Esophagus squamous epithelium (tissue), 5 donors: ENCODE data around the gene HOXC9. TPM values are rescaled to one million over a fixed set of nuclear protein-coding genes. Genes with fewer than 3 reads are reported as not detected.

Source experiments
- DNase-seq: peaks from one replicate; lab custom pipeline; 2025; lab: John Stamatoyannopoulos, UW
- H3K27ac ChIP-seq, 4 donors: fragments of 200-600 bp; sonication (generic); one replicate each; pipeline ENCODE4 v1.5.1; 2016 to 2019; ENCODE audit warnings: mild to moderate bottlenecking in 1 of 4
- H3K27me3 ChIP-seq, 4 donors: fragments of 200-600 bp; sonication (generic); 1 replicate in 3 of 4; 2 replicates in 1 of 4; pipeline versions ENCODE4 v1.5.1 to v1.6.0; 2017 to 2021; ENCODE audit warnings: antibody characterized with exemption in 1 of 4
- H3K36me3 ChIP-seq, 3 donors: fragments of 200-600 bp; sonication (generic); one replicate each; pipeline ENCODE4 v1.5.1; 2016 to 2019
- H3K4me1 ChIP-seq, 3 donors: fragments of 200-600 bp; sonication (generic); one replicate each; pipeline ENCODE4 v1.5.1; 2017 to 2019
- H3K4me3 ChIP-seq, 4 donors: fragments of 200-600 bp; sonication (generic); 1 replicate in 3 of 4; 2 replicates in 1 of 4; pipeline ENCODE4 v1.5.1; 2016 to 2019; ENCODE audit warnings: mild to moderate bottlenecking in 2 of 4, moderate library complexity in 1 of 4
- H3K9me3 ChIP-seq, 3 donors: fragments of 200-600 bp; sonication (generic); one replicate each; pipeline ENCODE4 v1.5.1; 2016 to 2019
- CTCF ChIP-seq, 6 experiments: fragments of 450-650 bp in 4 of 6; fragments of 200-600 bp in 2 of 6; sonication (generic) in 2 of 6; IDR thresholded peaks; one replicate each; pipeline ENCODE4 v1.5.1; 2016 to 2019; ENCODE audit warnings: antibody characterized with exemption in 6 of 6, mild to moderate bottlenecking in 4 of 6, moderate library complexity in 4 of 6
- POLR2A ChIP-seq, 4 donors: fragments of 450-650 bp; IDR thresholded peaks; one replicate each; pipeline ENCODE4 v1.6.1; 2017; ENCODE audit warnings: antibody characterized with exemption in 4 of 4, mild to moderate bottlenecking in 4 of 4, moderate library complexity in 3 of 4
- WGBS, 2 donors: methylation state at CpG; one replicate each; pipeline ENCODE4 v1.1.5; 2018; 5-methylcytosine and 5-hydroxymethylcytosine counted together
- intact Hi-C: fragments of 100-400 bp; cut with DNase I; formaldehyde crosslinking; loops from one replicate; pipeline ENCODE4 v1.15.0; 2022
- total RNA-seq, 4 donors: library from RNA; depleted of rRNA; stranded (reverse); fragments of >200 nt; gene quantifications; one replicate each; pipeline ENCODE4 v1.1.0, GENCODE V29; 2016
- donor health status: DM: yes; HTN: yes; CAD: no.

The HOXC9 gene
- total RNA-seq, 4 donors from 2014 or later: 1.5 TPM; not detected in 3

GRCh38 chr12:53986686-53987483, 13.1 kb upstream of the HOXC9 start:
- Histone ChIP-seq H3K4me3 (no peak overlapping the region), H3K27ac (no peak overlapping the region), H3K4me1 (peaks cover 18 to 47% (median 20%) of the 10 kb centered on the region in 3 donors), H3K36me3 (no peaks in the 10 kb centered on the region), H3K9me3 (no peaks in the 10 kb centered on the region), H3K27me3 (peaks cover 44 to 100% (median 92%) of the 10 kb centered on the region in 4 donors)
- TF ChIP-seq POLR2A (IDR thresholded peaks at IDR 0.05): no peak
- no peak for TF ChIP-seq CTCF (IDR thresholded peaks at IDR 0.05)
- intact Hi-C loops: no loop called here
- WGBS, 2 donors: 32 to 38% methylated on average over 18 to 20 of the region's 21 CpGs
- no peak for DNase-seq

GRCh38 chr12:53987787-53988230, 12.2 kb upstream of the HOXC9 start:
- no peak overlapping the region for H3K27ac ChIP-seq
- TF ChIP-seq POLR2A (IDR thresholded peaks at IDR 0.05): no peak
- intact Hi-C loops: no loop called here

GRCh38 chr12:53988541-53989226, 11.3 kb upstream of the HOXC9 start:
- WGBS, 2 donors: 13 to 24% methylated on average over 4 to 5 of the region's 5 CpGs
- Histone ChIP-seq H3K4me3 (no peak overlapping the region), H3K9me3 (no peaks in the 10 kb centered on the region), H3K27me3 (peaks cover 36 to 100% (median 89%) of the 10 kb centered on the region in 4 donors), H3K27ac (no peak overlapping the region), H3K36me3 (no peaks in the 10 kb centered on the region), H3K4me1 (peaks cover 18 to 45% (median 20%) of the 10 kb centered on the region in 3 donors)
- DNase-seq: no peak
- TF ChIP-seq CTCF (IDR thresholded peaks at IDR 0.05): no peak
- TF ChIP-seq POLR2A (IDR thresholded peaks at IDR 0.05): no peak
- intact Hi-C loops: no loop called here

More at GRCh38 chr12:53987787-53988230, 12.2 kb upstream of the HOXC9 start:
- H3K36me3 ChIP-seq: no peaks in the 10 kb centered on the region
- H3K4me1 ChIP-seq: peaks cover 18 to 47% (median 20%) of the 10 kb centered on the region in 3 donors
- WGBS, 2 donors: 5 to 6% methylated on average over 4 of the region's 4 CpGs
- no peaks in the 10 kb centered on the region for H3K9me3 ChIP-seq
- H3K4me3 ChIP-seq: no peak overlapping the region
- peaks cover 38 to 100% (median 90%) of the 10 kb centered on the region in 4 donors for H3K27me3 ChIP-seq
- DNase-seq: no peak

- intact Hi-C loops: no loop called here
- Histone ChIP-seq H3K27ac (no peak overlapping the region), H3K36me3 (no peaks in the 10 kb centered on the region), H3K4me1 (peaks cover 22 to 44% (median 22%) of the 10 kb centered on the region in 3 donors), H3K9me3 (no peaks in the 10 kb centered on the region), H3K4me3 (no peak overlapping the region), H3K27me3 (peaks cover 42 to 100% (median 90%) of the 10 kb centered on the region in 4 donors)
- WGBS, 2 donors: 7% methylated on average over 28 of the region's 28 CpGs
- TF ChIP-seq POLR2A (IDR thresholded peaks at IDR 0.05): no peak
- TF ChIP-seq CTCF (IDR thresholded peaks at IDR 0.05): peak in 4 of 6 experiments; percentile 16 to 45 (median 22)
- DNase-seq: no peak
Observed at GRCh38 chr12:53989227-53990113, 10.5 kb upstream of the HOXC9 start.
